Measurements from ENCODE around the gene CDKN2C. TPM values are rescaled to one million over a fixed set of nuclear protein-coding genes. Genes with fewer than 3 reads are reported as not detected.

The CDKN2C gene
- 10 to 100 TPM; 17.4 to 49.2 (median 32.7) TPM for total RNA-seq
- 10 to 100 TPM; 46.7 to 65.6 TPM for polyA plus RNA-seq
- long read RNA-seq, donor 1, transcript CDKN2C-202 (2 exons, 1,220 nt): major isoform, 43 of 45 reads
- long read RNA-seq, donor 1, partial matches to known transcripts: 1 of 45 reads
- long read RNA-seq, donor 1, other reads (novel, unspliced or antisense): 1 of 45 reads
- long read RNA-seq, donor 2, transcript CDKN2C-203 (3 exons, 2,086 nt): major isoform, 6 of 8 reads
- long read RNA-seq, donor 2, partial matches to known transcripts: 0 of 8 reads
- long read RNA-seq, donor 2, other reads (novel, unspliced or antisense): 0 of 8 reads
- long read RNA-seq, donor 3, transcript CDKN2C-203 (3 exons, 2,086 nt): minor isoform, 17 of 40 reads
- long read RNA-seq, donor 3, transcript CDKN2C-202 (2 exons, 1,220 nt): major isoform, 20 of 40 reads
- long read RNA-seq, donor 3, partial matches to known transcripts: 1 of 40 reads
- long read RNA-seq, donor 3, other reads (novel, unspliced or antisense): 2 of 40 reads

DNA sequence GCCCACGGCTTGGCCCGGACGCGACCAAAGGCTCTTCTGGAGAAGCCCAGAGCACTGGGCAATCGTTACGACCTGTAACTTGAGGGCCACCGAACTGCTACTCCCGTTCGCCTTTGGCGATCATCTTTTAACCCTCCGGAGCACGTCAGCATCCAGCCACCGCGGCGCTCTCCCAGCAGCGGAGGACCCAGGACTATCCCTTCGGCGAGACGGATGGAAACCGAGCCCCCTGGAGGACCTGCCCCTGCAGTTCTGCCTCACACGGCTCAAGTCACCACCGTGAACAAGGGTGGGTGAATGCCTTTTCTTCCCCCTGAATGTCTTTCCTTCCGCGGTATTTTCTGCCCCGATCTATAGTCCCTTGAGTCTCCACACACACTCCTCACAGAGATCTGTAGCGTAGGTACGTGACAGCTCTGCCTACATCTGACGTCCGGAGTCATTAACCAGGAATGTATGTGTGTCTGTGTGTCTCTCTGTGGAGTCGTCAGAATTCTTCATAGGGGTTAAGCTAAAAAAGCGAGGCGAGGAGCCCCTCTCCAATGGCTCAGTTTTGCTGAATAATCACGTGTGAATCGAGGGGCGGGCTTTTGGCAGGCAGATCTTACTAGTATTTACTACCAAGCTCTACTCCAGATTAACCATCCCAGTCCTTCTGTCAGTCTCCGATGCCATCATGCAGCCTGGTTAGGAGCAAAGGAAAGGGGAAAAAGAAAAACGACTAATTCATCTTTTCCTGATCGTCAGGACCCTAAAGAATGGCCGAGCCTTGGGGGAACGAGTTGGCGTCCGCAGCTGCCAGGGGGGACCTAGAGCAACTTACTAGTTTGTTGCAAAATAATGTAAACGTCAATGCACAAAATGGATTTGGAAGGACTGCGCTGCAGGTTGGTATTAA lies at the start of gene CDKN2C:
TSS of gene CDKN2C (plus strand) at position 635 of the 898 bp plus-strand sequence. CDS start at position 759, 124 bp downstream.
- Histone ChIP-seq H3K4me1 (ENCODE audit: insufficient read depth) (peaks cover 4% of the 10 kb centered on the region), H3K9me3 (no peaks in the 10 kb centered on the region), H3K27me3 (no peaks in the 10 kb centered on the region), H3K36me3 (no peaks in the 10 kb centered on the region), H3K4me3 (peak within 1 kb of the TSS; percentile 77), H3K27ac (peak within 1 kb of the TSS; percentile 98 to 99)
- peak; percentile 79 to 88 (median 85) for DNase-seq
- intact Hi-C loops (cut with DNase I): loop anchor here in 1 of 4 donors (10.0 kb wide), 1 partner anchor 1955 kb away; the partner anchor contains the start of genes ECHDC2 and SCP2
- TF ChIP-seq, protein P1, sequence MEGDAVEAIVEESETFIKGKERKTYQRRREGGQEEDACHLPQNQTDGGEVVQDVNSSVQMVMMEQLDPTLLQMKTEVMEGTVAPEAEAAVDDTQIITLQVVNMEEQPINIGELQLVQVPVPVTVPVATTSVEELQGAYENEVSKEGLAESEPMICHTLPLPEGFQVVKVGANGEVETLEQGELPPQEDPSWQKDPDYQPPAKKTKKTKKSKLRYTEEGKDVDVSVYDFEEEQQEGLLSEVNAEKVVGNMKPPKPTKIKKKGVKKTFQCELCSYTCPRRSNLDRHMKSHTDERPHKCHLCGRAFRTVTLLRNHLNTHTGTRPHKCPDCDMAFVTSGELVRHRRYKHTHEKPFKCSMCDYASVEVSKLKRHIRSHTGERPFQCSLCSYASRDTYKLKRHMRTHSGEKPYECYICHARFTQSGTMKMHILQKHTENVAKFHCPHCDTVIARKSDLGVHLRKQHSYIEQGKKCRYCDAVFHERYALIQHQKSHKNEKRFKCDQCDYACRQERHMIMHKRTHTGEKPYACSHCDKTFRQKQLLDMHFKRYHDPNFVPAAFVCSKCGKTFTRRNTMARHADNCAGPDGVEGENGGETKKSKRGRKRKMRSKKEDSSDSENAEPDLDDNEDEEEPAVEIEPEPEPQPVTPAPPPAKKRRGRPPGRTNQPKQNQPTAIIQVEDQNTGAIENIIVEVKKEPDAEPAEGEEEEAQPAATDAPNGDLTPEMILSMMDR (IDR thresholded peaks at IDR 0.05): no peak
- no peak for TF ChIP-seq EP300 (IDR thresholded peaks at IDR 0.05)
- TF ChIP-seq POLR2A (IDR thresholded peaks at IDR 0.05): no peak
- WGBS, 3 donors: 0 to 1% (median 0%) methylated on average over 42 to 44 of the region's 44 CpGs

DNA sequence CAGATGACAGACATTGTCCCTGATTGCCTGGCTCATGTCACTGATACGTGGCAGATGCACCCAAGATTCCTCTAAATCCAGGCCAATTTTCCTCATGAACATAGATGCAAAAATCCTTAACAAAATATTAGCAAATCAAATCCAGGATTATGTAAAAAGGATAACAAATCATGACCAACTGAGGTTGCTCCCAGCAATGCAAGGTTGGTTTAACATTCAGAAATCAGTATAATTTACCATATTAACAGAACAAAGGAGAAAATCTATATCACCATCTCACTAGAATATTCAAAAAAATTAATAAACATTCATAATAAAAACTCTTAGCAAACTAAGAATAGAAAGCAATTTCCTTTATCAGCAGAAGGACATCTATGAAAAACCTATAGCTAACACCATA lies 49.6 kb upstream of the CDKN2C start:
- Histone ChIP-seq H3K27ac (no peak overlapping the region), H3K4me3 (no peak overlapping the region), H3K4me1 (ENCODE audit: insufficient read depth) (no peaks in the 10 kb centered on the region), H3K36me3 (no peaks in the 10 kb centered on the region), H3K9me3 (no peaks in the 10 kb centered on the region), H3K27me3 (no peaks in the 10 kb centered on the region)
- WGBS, 3 donors: 96 to 97% (median 97%) methylated on average over 1 of the region's 1 CpG
- intact Hi-C loops (cut with DNase I): no loop called here
- no peak for DNase-seq
- TF ChIP-seq, protein P1 (IDR thresholded peaks at IDR 0.05): no peak
- TF ChIP-seq EP300 (IDR thresholded peaks at IDR 0.05) (no peak), POLR2A (IDR thresholded peaks at IDR 0.05) (no peak)

DNA sequence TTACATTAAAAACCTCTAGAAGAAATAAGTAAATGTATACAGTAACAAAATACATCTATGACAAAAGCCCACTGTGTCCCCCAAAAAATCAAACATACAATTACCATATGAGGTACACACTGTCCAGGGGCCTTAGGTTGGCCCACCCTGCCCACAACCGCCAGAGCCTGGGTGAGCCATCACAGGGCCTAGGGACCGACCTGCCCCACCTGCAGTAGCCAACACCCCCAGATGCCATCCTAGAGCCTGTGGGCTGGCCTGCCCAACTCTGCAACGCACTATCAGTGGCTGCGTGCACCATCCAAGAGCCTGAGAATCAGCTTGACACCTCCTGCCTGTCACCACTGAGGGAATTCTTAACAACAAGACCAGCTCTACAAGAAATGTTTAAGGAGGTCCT lies 49.0 kb upstream of the CDKN2C start:
- DNase-seq: no peak
- H3K27me3 ChIP-seq: no peaks in the 10 kb centered on the region
- no peaks in the 10 kb centered on the region for H3K9me3 ChIP-seq
- H3K4me3 ChIP-seq: no peak overlapping the region
- no peaks in the 10 kb centered on the region for H3K4me1 ChIP-seq (ENCODE audit: insufficient read depth)
- WGBS, 3 donors: 95 to 98% (median 98%) methylated on average over 4 of the region's 4 CpGs
- no peaks in the 10 kb centered on the region for H3K36me3 ChIP-seq
- TF ChIP-seq, protein P1 (IDR thresholded peaks at IDR 0.05): no peak
- TF ChIP-seq EP300 (IDR thresholded peaks at IDR 0.05) (no peak), POLR2A (IDR thresholded peaks at IDR 0.05) (no peak)
- H3K27ac ChIP-seq: no peak overlapping the region
- intact Hi-C loops (cut with DNase I): no loop called here

DNA sequence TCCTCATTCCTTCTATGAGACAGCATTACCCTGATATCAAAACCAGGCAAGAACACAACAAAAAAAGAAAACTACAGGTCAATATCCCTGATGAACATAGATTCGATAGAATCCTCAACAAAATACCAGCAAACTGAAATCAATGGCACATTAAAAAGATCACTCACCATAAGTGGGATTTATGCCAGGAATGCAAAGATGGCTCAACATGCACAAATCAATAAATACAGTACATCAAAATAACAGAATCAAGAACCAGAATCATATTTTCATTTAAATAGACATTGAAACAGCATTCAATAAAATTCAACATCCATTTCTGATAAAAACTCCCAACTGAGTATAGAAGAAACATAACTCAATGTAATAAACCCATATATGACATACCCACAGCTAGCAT lies 46.5 kb upstream of the CDKN2C start:
- no peak for DNase-seq
- H3K36me3 ChIP-seq: no peaks in the 10 kb centered on the region
- intact Hi-C loops (cut with DNase I): no loop called here
- 89 to 100% (median 97%) methylated on average over 1 of the region's 1 CpG for WGBS, 3 donors
- TF ChIP-seq POLR2A (IDR thresholded peaks at IDR 0.05) (no peak), EP300 (IDR thresholded peaks at IDR 0.05) (no peak)
- TF ChIP-seq, protein P1 (IDR thresholded peaks at IDR 0.05): no peak
- H3K4me1 ChIP-seq (ENCODE audit: insufficient read depth): no peaks in the 10 kb centered on the region
- no peak overlapping the region for H3K27ac ChIP-seq
- no peaks in the 10 kb centered on the region for H3K27me3 ChIP-seq
- H3K9me3 ChIP-seq: no peaks in the 10 kb centered on the region
- H3K4me3 ChIP-seq: no peak overlapping the region
